ENCODE measurements around the gene ATCAY.

DNA sequence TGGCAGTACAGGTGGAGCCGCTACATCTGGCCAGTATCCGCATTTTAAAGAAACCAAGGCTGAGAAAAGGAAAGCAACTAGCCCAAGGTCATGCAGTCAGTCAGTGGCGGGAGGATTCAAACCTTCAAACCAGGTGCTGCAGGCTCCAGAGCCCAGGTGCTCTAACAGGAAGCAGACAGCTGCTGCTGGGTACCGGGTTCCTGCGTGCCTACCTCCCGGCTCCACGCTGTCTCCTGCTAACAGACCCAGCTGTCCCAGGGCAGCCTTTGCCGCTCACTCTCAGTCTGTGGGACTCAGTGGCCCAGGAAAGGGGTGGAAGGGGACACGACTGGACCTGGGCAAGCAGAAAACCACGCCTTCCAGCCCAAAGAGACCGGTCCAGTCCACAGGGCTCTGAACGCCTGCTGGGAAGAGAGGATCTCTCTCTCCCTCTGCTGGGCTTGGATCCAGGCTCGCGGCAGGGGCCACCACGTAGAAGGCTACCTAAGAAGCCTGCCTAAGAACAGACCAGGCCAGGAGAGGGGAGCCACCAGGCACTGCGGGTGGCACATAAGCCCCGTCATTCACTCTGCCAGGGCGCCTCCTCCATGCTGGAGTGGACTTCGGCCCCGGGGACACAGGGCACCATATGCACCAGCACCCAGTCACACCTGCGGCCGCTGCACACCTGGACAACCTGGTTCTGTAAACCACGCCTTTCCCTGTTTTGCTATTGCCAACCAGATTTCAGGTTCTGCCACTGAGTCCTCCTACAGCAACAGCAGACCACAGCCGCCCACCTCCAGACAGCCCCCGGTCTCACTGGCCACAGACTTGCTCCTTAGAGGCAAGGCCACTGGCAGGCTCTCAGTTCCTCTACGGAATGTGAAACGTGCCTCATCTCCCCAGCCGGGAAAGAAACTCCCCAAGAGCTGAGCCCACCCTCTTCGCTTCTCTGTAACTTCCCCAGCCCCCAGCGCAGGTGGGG is 85.8 kb downstream of the ATCAY start:
- TF ChIP-seq BHLHE40 (IDR thresholded peaks at IDR 0.05; ENCODE audit: low read depth, low read length) (no peak), POLR2A (IDR thresholded peaks at IDR 0.05; ENCODE audit: low read depth, low read length) (no peak), MAFK (IDR thresholded peaks at IDR 0.05; ENCODE audit: low read depth, low read length) (no peak), ELK1 (IDR thresholded peaks at IDR 0.05; ENCODE audit: borderline replicate concordance, low read depth, low read length) (no peak), RFX5 (IDR thresholded peaks at IDR 0.05; ENCODE audit: low read depth, low read length) (no peak), MXI1 (IDR thresholded peaks at IDR 0.05; ENCODE audit: borderline replicate concordance, low read depth, low read length) (no peak), RCOR1 (IDR thresholded peaks at IDR 0.05; ENCODE audit: insufficient replicate concordance, low read length) (no peak)
- TF ChIP-seq, protein P1, sequence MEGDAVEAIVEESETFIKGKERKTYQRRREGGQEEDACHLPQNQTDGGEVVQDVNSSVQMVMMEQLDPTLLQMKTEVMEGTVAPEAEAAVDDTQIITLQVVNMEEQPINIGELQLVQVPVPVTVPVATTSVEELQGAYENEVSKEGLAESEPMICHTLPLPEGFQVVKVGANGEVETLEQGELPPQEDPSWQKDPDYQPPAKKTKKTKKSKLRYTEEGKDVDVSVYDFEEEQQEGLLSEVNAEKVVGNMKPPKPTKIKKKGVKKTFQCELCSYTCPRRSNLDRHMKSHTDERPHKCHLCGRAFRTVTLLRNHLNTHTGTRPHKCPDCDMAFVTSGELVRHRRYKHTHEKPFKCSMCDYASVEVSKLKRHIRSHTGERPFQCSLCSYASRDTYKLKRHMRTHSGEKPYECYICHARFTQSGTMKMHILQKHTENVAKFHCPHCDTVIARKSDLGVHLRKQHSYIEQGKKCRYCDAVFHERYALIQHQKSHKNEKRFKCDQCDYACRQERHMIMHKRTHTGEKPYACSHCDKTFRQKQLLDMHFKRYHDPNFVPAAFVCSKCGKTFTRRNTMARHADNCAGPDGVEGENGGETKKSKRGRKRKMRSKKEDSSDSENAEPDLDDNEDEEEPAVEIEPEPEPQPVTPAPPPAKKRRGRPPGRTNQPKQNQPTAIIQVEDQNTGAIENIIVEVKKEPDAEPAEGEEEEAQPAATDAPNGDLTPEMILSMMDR (conservative IDR thresholded peaks at IDR 0.05; ENCODE audit: low read depth, low read length), result no peak
